OCI-LY1 (cell line): ENCODE data around the gene LCN12.

ENCODE experiments used
- EZH2 ChIP-seq: fragments of 200-600 bp; sonication (generic), shearing (Covaris generic); IDR thresholded peaks from 2 replicates; pipeline ENCODE4 v1.8.0; 2017; ENCODE audit warnings: borderline replicate concordance, mixed run types, mild to moderate bottlenecking, antibody characterized with exemption, low read length, moderate library complexity, mixed read lengths
- TF ChIP-seq, protein P1 (sequence below): fragments of 200-600 bp; sonication (generic), shearing (Covaris generic); IDR thresholded peaks from 2 replicates; pipeline ENCODE4 v1.5.1; 2017; ENCODE audit warnings: mild to moderate bottlenecking, antibody characterized with exemption, low read length, moderate library complexity, mixed read lengths

DNA sequence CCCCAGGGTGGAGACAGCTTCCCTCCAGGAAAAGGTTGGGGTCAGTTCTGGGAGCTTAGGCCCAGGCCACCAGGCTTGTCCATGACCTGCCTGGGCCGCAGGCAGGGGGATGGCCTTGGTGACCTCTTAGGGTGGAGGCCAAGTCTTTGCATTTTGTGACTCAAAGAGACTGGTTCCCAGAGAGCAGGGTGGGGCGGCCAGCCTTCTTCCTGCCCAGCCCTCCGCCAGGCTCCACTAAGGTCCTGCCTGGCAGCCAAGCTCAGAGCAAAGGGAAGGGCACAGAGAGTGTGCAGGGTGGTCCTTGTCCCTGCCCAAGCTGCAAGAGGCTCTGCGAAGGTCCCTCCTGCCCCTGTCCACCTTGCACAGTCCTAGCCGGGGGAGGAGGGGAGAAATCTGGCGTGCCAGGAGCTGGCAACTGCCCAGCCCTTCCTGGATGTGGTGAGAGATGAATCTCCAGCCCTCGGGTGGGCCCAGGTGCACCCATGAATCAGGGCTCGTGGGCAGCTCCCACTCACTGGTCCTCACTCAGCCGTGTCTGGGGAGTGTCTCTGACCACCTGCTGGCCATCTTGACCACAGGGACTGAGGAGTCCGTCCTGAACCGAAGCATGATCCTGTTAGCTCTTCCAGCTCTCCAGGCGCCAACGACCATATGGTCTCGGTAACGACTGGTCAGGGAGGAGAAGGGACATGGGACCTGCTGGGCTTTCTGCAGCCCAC is 22.9 kb downstream of the LCN12 start:
- TF ChIP-seq, protein P1, sequence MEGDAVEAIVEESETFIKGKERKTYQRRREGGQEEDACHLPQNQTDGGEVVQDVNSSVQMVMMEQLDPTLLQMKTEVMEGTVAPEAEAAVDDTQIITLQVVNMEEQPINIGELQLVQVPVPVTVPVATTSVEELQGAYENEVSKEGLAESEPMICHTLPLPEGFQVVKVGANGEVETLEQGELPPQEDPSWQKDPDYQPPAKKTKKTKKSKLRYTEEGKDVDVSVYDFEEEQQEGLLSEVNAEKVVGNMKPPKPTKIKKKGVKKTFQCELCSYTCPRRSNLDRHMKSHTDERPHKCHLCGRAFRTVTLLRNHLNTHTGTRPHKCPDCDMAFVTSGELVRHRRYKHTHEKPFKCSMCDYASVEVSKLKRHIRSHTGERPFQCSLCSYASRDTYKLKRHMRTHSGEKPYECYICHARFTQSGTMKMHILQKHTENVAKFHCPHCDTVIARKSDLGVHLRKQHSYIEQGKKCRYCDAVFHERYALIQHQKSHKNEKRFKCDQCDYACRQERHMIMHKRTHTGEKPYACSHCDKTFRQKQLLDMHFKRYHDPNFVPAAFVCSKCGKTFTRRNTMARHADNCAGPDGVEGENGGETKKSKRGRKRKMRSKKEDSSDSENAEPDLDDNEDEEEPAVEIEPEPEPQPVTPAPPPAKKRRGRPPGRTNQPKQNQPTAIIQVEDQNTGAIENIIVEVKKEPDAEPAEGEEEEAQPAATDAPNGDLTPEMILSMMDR = no peak
- TF ChIP-seq EZH2 = no peak
